Activated CD4-positive, alpha-beta memory T cell treated with anti-CD3 and anti-CD28 coated beads for 36 hours (primary cell): ENCODE measurements around the gene GALNT9. TPM values are rescaled to one million over a fixed set of nuclear protein-coding genes. Genes with fewer than 3 reads are reported as not detected.

ENCODE experiments used
- CTCF ChIA-PET: fragments of 350-600 bp; sonication (Branson Sonifier 250); formaldehyde crosslinking; loops from one replicate; lab custom pipeline; 2021; ENCODE audit warnings: antibody characterized with exemption, inconsistent platforms; lab: Charles Lee
- POLR2A ChIA-PET: fragments of 350-600 bp; sonication (Branson Sonifier 250); formaldehyde crosslinking; loops from one replicate; lab custom pipeline; 2021; ENCODE audit warnings: antibody characterized with exemption; lab: Charles Lee
- DNase-seq: peaks from one replicate; pipeline ENCODE4 v3.0.0-alpha.2; 2020
- H3K27ac Mint-ChIP-seq: one replicate; pipeline ENCODE4 v1.8.0; 2021; ENCODE audit warnings: mixed read lengths
- H3K27me3 Mint-ChIP-seq: one replicate; pipeline ENCODE4 v1.8.0; 2021; ENCODE audit warnings: mixed read lengths
- H3K36me3 Mint-ChIP-seq: one replicate; pipeline ENCODE4 v1.8.0; 2021; ENCODE audit warnings: mixed read lengths
- H3K4me1 Mint-ChIP-seq: one replicate; pipeline ENCODE4 v1.8.0; 2021; ENCODE audit warnings: low read depth, mixed read lengths
- H3K4me3 Mint-ChIP-seq: one replicate; pipeline ENCODE4 v1.8.0; 2021; ENCODE audit warnings: mild to moderate bottlenecking, mixed read lengths
- H3K9me3 Mint-ChIP-seq: one replicate; pipeline ENCODE4 v1.8.0; 2021; ENCODE audit warnings: mixed read lengths
- intact Hi-C: fragments of 100-400 bp; cut with micrococcal nuclease; formaldehyde crosslinking; loops from one replicate; pipeline ENCODE4 v1.15.1; 2023
- total RNA-seq, 2 experiments: library from RNA; stranded (reverse); gene quantifications; one replicate each; pipeline ENCODE4 v1.2.3, GENCODE V29; 2021

GALNT9 gene
- total RNA-seq, 2 experiments from 2014 or later, result 0.12 to 0.29 TPM

- ChIA-PET CTCF (no interaction called here), POLR2A (no interaction called here)
- H3K27me3 Mint-ChIP-seq, result peaks cover 25% of the 10 kb centered on the region
- intact Hi-C loops, result no loop called here
- no peaks in the 10 kb centered on the region for H3K36me3 Mint-ChIP-seq
- H3K27ac Mint-ChIP-seq, result no peak overlapping the region
- H3K9me3 Mint-ChIP-seq, result no peaks in the 10 kb centered on the region
- peak; percentile 15 for DNase-seq
- H3K4me3 Mint-ChIP-seq, result no peak overlapping the region
- H3K4me1 Mint-ChIP-seq, result peaks cover 15% of the 10 kb centered on the region
Measured at GRCh38 chr12:132285991-132286681, 43.3 kb downstream of the GALNT9 start.

GRCh38 chr12:132284827-132285741 is 44.3 kb downstream of the GALNT9 start:
- no peak overlapping the region for H3K4me3 Mint-ChIP-seq
- ChIA-PET POLR2A (no interaction called here), CTCF (interaction anchor here (1.0 kb wide), 1 partner anchor 12 kb away, joined by 3 read pairs; no protein-coding TSS in a partner anchor)
- peaks cover 25% of the 10 kb centered on the region for H3K27me3 Mint-ChIP-seq
- H3K36me3 Mint-ChIP-seq, result no peaks in the 10 kb centered on the region
- H3K4me1 Mint-ChIP-seq, result peaks cover 15% of the 10 kb centered on the region
- intact Hi-C loops, result no loop called here
- no peak for DNase-seq
- no peak overlapping the region for H3K27ac Mint-ChIP-seq
- no peaks in the 10 kb centered on the region for H3K9me3 Mint-ChIP-seq

- no peaks in the 10 kb centered on the region for H3K9me3 Mint-ChIP-seq
Measured at GRCh38 chr12:132284071-132284826, 45.1 kb downstream of the GALNT9 start.

GRCh38 chr12:132282950-132283771 is 46.2 kb downstream of the GALNT9 start:
- Mint-ChIP-seq H3K9me3 (no peaks in the 10 kb centered on the region), H3K27me3 (peaks cover 25% of the 10 kb centered on the region), H3K4me1 (peaks cover 15% of the 10 kb centered on the region), H3K4me3 (no peak overlapping the region), H3K27ac (no peak overlapping the region), H3K36me3 (no peaks in the 10 kb centered on the region)
- ChIA-PET POLR2A (no interaction called here), CTCF (no interaction called here)
- peak; percentile 50 for DNase-seq
- intact Hi-C loops, result no loop called here

More at GRCh38 chr12:132284071-132284826, 45.1 kb downstream of the GALNT9 start:
- intact Hi-C loops, result no loop called here
- H3K27ac Mint-ChIP-seq, result no peak overlapping the region
- no peak overlapping the region for H3K4me3 Mint-ChIP-seq
- peak; percentile 19 for DNase-seq
- H3K27me3 Mint-ChIP-seq, result peaks cover 25% of the 10 kb centered on the region
- peaks cover 15% of the 10 kb centered on the region for H3K4me1 Mint-ChIP-seq
- POLR2A ChIA-PET, result no interaction called here
- H3K36me3 Mint-ChIP-seq, result no peaks in the 10 kb centered on the region
- CTCF ChIA-PET, result interaction anchor here (0.8 to 1.0 kb wide), 2 partner anchors 13 to 44 kb away, joined by 3 read pairs; no protein-coding TSS in a partner anchor

GRCh38 chr12:132282031-132282949 is 47.1 kb downstream of the GALNT9 start:
- Mint-ChIP-seq H3K36me3 (no peaks in the 10 kb centered on the region), H3K4me3 (no peak overlapping the region), H3K27ac (no peak overlapping the region), H3K9me3 (no peaks in the 10 kb centered on the region), H3K27me3 (peaks cover 22% of the 10 kb centered on the region), H3K4me1 (peaks cover 15% of the 10 kb centered on the region)
- ChIA-PET CTCF (interaction anchor here (0.6 to 1.0 kb wide), 3 partner anchors 12 to 378 kb away, joined by 3 to 4 read pairs (median 3); no protein-coding TSS in a partner anchor), POLR2A (no interaction called here)
- intact Hi-C loops, result no loop called here
- DNase-seq, result no peak

- Mint-ChIP-seq H3K27ac (no peak overlapping the region), H3K9me3 (no peaks in the 10 kb centered on the region), H3K27me3 (peaks cover 26% of the 10 kb centered on the region), H3K4me1 (peaks cover 15% of the 10 kb centered on the region), H3K36me3 (no peaks in the 10 kb centered on the region), H3K4me3 (no peak overlapping the region)
- CTCF ChIA-PET, result no interaction called here
- DNase-seq, result no peak
- intact Hi-C loops, result no loop called here
- POLR2A ChIA-PET, result no interaction called here
Measured at GRCh38 chr12:132281038-132281437, 48.4 kb downstream of the GALNT9 start.

- intact Hi-C loops, result no loop called here
- POLR2A ChIA-PET, result no interaction called here
Measured at GRCh38 chr12:132280406-132280805, 49.0 kb downstream of the GALNT9 start.

GRCh38 chr12:132279930-132280329 is 49.5 kb downstream of the GALNT9 start:
- H3K27me3 Mint-ChIP-seq, result peaks cover 26% of the 10 kb centered on the region
- DNase-seq, result no peak
- ChIA-PET POLR2A (no interaction called here), CTCF (no interaction called here)
- intact Hi-C loops, result no loop called here
- H3K4me3 Mint-ChIP-seq, result no peak overlapping the region
- H3K36me3 Mint-ChIP-seq, result no peaks in the 10 kb centered on the region
- no peaks in the 10 kb centered on the region for H3K9me3 Mint-ChIP-seq
- H3K4me1 Mint-ChIP-seq, result peaks cover 11% of the 10 kb centered on the region
- no peak overlapping the region for H3K27ac Mint-ChIP-seq

More at GRCh38 chr12:132280406-132280805, 49.0 kb downstream of the GALNT9 start:
- Mint-ChIP-seq H3K36me3 (no peaks in the 10 kb centered on the region), H3K4me1 (peaks cover 11% of the 10 kb centered on the region), H3K4me3 (no peak overlapping the region), H3K9me3 (no peaks in the 10 kb centered on the region), H3K27me3 (peaks cover 26% of the 10 kb centered on the region), H3K27ac (no peak overlapping the region)
- DNase-seq, result no peak
- CTCF ChIA-PET, result no interaction called here

GRCh38 chr12:132279184-132279889 is 50.1 kb downstream of the GALNT9 start:
- ChIA-PET CTCF (no interaction called here), POLR2A (no interaction called here)
- H3K27me3 Mint-ChIP-seq, result peaks cover 31% of the 10 kb centered on the region
- H3K4me1 Mint-ChIP-seq, result peaks cover 10% of the 10 kb centered on the region
- no peak overlapping the region for H3K4me3 Mint-ChIP-seq
- no peaks in the 10 kb centered on the region for H3K36me3 Mint-ChIP-seq
- no peaks in the 10 kb centered on the region for H3K9me3 Mint-ChIP-seq
- DNase-seq, result no peak
- intact Hi-C loops, result no loop called here
- H3K27ac Mint-ChIP-seq, result no peak overlapping the region

- no peak for DNase-seq
- CTCF ChIA-PET, result no interaction called here
- H3K4me1 Mint-ChIP-seq, result peaks cover 3% of the 10 kb centered on the region
- no peak overlapping the region for H3K4me3 Mint-ChIP-seq
- no peaks in the 10 kb centered on the region for H3K9me3 Mint-ChIP-seq
- POLR2A ChIA-PET, result no interaction called here
- H3K27me3 Mint-ChIP-seq, result peaks cover 24% of the 10 kb centered on the region
- no peak overlapping the region for H3K27ac Mint-ChIP-seq
- no peaks in the 10 kb centered on the region for H3K36me3 Mint-ChIP-seq
- intact Hi-C loops, result no loop called here
Measured at GRCh38 chr12:132278401-132279183, 50.8 kb downstream of the GALNT9 start.
